ENCODE results near the gene MTHFD2.
"Not testable (repeated sequence)": the region's sequence is repeated elsewhere in the genome, so short reads cannot be mapped to it uniquely, and the experiment has no call there.

MTHFD2 gene

DNA sequence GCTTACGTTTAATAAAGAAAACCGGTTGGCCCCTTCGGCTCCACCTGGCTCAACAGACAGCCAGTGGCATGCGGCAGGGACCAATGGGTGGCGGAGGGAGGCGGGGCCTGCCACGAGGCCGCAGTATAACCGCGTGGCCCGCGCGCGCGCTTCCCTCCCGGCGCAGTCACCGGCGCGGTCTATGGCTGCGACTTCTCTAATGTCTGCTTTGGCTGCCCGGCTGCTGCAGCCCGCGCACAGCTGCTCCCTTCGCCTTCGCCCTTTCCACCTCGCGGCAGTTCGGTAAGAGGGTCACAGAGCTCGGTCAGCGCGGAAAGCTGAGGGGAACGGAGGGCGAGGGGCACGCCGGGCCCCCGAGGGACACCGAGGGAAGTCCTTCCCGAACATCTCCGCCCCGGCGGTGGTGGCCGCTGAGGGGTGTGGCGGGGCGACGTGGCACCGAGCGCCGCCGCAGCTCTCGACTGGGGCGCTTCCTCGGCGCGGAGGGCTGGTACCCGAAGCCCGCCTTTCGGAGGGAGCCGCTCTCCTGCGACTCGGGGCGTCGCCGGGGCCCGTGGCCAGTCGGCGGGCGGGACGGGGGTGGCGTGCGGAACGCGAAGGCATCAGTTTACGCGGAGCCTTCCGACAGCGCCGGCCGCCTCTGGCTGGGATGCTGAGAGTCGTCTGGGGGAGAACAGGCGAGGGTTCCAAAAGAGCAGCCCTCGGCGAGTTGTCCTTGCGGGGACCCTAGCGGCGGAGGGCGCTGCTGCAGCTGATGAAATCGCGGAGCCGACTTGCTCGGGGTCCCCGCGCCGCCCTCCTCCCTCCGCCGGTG is at the start of gene MTHFD2:
Gene MTHFD2 (plus strand): TSS at position 155 of the 814 bp plus-strand sequence. CDS start 27 bp downstream, at position 182.
- DNase-seq = peak; percentile 96

- no peak for DNase-seq
Observed at GRCh38 chr2:74149247-74149525, 49.2 kb upstream of the MTHFD2 start.

DNA sequence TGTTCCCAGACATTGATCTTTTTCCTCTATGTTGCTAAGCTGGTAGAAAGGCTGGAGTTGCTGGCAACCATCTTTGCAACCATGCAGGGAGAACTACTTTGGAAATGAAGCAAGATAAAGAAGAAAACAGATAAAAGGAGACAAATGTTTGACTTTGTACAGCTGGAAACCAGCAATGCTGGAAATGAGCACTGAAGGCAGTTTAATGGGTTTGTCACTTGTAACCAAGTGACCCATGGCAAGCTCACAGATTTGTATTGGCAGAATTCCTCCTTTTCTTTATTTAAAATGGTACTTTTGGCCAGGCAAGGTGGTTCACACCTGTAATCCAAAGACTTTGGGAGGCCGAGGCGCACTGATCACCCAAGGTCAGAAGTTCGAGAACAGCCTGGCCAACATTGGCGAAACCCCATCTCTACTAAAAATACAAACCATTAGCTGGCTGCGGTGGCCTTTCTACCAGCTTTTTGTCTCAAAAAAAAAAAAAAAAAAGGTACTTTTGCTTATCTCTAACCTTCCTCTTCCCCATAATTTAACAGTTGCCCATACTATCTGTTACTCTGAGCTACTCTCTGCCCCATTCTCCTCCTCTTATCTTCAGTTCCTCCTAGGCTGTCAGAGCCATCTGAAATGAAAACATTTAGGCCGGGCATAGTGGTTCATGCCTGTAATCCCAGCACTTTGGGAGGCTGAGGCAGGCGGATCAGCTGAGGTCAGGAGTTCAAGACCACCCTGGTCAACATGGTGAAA is 48.7 kb upstream of the MTHFD2 start:
- DNase-seq = no peak

DNA sequence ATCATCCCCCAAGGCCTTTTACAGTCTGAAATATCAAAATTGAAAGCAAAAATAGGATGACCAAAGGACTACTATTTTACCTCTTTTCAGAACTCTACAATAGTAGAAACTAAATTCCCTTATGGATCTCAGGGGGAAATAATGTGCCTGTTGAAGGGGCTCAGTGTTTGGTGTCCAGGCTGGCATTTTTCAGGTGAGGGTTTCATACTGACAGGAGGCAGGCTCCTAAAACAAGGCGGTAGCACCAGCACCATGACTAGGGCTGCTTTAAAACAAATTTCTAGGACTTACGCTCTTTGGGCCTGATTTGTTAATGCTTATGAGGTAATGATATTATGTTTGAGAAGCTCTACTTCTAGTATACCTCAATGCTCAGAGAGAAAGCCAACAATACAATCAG is 45.5 kb upstream of the MTHFD2 start:
- no peak for DNase-seq

- DNase-seq = no peak
Observed at GRCh38 chr2:74155830-74156229, 42.6 kb upstream of the MTHFD2 start.

- DNase-seq = no peak
Observed at GRCh38 chr2:74162951-74163350, 35.5 kb upstream of the MTHFD2 start.

DNA sequence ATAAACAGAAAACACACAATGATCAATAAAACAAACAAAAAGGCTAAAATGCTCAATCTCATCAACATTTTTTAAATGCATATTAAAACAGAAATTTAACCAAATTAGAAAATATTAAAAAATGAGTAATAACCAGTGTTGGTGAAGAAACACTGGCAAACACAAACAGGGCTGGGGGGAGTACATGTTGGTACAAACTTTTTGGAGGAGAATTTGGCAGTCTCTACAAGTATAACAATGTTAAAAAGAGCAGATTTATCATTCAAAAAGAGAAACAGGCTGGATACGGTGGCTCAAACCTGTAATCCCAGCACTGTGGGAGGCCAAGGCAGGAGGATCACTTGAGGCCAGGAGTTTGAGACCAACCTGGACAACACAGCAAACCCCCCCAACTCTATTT is 33.7 kb upstream of the MTHFD2 start:
- DNase-seq = no peak

- no peak for DNase-seq
Observed at GRCh38 chr2:74168739-74169138, 29.7 kb upstream of the MTHFD2 start.

DNA sequence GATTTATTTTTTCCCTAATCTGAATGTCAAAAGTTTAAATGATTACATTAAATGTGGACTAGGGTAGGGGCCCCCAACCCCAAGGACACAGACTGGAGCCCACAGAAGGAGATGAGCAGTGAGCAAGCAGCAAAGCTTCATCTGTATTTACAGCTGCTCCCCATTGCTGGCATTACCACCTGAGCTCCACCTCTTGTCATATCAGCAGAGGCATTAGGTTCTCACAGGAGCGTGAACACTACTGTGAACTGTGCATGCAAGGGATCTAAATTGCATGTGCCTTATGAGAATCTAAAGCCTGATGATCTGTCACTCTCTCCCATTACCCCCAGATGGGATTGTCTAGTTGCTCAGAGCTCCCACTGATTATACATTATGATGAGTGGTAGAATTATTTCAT is 23.5 kb upstream of the MTHFD2 start:
- DNase-seq = no peak

GRCh38 chr2:74177696-74178095 is 20.7 kb upstream of the MTHFD2 start:
- DNase-seq = no peak

DNA sequence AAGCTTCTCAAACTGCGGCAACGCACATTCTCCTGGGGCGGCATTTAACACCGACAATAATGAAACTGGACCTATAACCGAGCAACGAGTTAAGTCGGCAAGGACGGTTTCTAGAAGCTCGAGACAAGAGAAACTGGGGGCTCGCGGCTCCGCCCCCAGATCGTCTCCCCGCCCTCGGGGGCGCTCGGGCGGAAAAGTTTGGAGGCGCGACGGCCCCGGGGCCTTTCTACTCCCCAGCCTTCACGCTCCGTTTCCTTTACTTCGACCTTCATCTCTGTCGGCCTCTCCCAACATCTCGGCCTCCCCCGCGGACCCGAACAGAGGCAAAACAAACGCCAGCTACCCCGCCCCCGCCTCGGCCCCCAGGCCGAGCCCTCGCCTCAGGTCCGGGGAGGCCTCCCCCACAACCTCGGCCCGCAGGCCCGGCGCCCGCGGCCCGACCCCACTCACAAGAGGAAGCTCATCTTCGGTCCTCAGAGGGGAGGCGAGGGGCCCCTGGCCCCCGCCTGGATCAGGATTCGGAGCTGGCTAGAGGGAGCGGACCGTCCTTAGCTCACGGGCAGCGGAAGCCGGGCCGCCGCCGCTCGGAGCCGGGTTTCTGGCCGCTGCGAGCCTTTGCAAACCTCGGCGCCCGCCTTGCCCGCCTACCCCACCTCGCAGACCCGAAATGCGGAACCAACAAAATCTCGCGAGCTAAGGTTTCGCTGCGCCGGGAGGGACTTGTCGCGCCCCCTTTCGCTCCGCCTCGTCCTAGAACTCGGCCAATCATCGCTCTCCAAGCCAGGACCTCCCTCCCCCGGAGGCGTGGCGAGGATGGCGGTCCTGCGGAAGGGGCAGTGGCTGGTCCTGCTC is 20.0 kb upstream of the MTHFD2 start, which contains the start of gene MOB1A:
Gene MOB1A (minus strand): TSS at position 669 of the 852 bp plus-strand sequence. CDS start 205 bp downstream, at position 464.
- DNase-seq = peak; percentile 98

DNA sequence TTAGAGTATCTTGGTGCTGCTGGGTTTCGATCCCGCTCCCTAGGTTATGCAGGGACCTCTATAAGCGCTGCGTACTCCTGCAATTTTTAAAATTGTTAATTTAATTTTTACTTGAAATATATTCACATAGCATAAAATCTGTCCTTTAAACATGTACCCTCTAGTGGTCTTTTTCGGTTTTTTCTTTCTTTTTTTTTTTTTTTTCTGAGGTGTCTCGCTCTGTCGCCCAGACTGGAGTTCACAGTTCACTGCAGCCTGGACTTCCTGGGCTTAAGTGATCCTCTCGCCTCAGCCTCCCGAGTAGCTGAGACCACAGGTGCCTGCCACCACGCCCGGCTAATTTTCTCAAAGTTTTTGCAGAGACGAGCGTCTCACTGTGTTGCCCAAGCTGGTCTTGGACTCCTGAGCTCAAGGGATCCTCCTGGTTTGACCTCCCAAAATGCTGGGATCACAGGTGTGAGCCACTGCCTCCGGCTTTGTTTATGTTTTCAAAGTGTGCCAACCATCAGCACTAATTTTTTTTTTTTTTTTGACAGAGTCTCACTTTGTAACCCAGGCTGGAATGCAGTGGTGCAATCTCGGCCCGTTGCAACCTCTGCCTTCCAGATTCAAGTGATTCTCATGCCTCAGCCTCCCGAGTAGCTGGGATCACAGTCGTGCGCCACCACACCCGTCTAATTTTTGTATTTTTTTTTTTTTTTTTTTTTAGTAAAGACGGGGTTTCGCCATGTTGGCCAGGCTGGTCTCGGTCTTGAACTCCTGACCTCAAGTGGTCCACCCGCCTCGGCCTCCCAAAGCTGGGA is 19.2 kb upstream of the MTHFD2 start:
- DNase-seq = no peak

- DNase-seq = peak; percentile 64
Observed at GRCh38 chr2:74181739-74182138, 16.7 kb upstream of the MTHFD2 start.

DNA sequence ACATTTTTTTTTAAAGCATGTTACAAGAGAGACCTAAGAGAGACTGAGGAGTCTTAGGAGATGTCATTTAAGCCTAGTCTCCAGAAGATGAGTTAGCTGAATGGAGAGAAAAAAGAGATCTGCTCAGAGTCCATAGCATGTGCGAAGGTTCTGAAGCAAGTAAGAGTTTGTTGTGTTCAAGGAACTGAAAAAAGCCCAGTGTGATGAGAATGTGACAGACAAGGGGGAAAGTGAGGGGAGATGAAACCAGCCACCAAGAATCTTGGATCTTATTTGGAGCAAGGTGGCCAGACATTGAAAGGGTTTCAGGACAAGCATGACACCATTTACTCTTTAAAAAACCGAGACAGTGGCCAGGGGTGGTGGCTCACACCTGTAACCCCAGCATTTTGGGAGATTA is 14.5 kb upstream of the MTHFD2 start:
- DNase-seq = no peak

- no peak for DNase-seq
Observed at GRCh38 chr2:74186038-74186437, 12.4 kb upstream of the MTHFD2 start.

- not testable (repeated sequence) for DNase-seq
Observed at GRCh38 chr2:74186706-74187105, 11.7 kb upstream of the MTHFD2 start.

GRCh38 chr2:74188018-74188601 is 10.3 kb upstream of the MTHFD2 start:
- DNase-seq = no peak

- DNase-seq = no peak
Observed at GRCh38 chr2:74188696-74189095, 9.7 kb upstream of the MTHFD2 start.

- DNase-seq = no peak
Observed at GRCh38 chr2:74191596-74192380, 6.6 kb upstream of the MTHFD2 start.

GRCh38 chr2:74194799-74195198 is 3.6 kb upstream of the MTHFD2 start:
- DNase-seq = no peak

GRCh38 chr2:74197049-74197448 is 1.4 kb upstream of the MTHFD2 start:
- no peak for DNase-seq

All from NCI-H2227 treated with DMSO at 0.1 percent for 48 hours (cell line).